ENCODE results near the gene PTH2.

DNA sequence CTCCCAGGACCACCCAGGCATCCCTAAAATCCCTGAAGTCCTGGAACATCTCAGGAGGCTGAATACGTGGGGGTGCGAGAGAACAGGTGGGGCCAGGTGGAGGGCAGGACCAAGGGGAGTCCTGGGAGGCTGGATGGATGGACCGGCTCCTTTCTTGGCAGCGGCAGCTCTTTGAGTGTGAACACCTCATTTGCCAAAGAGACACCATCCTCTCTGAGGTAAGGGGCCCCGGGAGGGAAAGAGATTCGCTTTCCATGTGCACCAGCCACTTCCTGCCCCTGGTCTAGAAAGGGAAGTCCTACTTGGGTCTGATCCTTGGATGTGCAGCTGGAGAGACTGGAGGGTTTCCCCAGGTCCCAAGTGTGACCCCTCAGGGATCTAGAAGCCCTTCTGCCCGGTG is 16.2 kb downstream of the PTH2 start:
- TF ChIP-seq, protein P1, sequence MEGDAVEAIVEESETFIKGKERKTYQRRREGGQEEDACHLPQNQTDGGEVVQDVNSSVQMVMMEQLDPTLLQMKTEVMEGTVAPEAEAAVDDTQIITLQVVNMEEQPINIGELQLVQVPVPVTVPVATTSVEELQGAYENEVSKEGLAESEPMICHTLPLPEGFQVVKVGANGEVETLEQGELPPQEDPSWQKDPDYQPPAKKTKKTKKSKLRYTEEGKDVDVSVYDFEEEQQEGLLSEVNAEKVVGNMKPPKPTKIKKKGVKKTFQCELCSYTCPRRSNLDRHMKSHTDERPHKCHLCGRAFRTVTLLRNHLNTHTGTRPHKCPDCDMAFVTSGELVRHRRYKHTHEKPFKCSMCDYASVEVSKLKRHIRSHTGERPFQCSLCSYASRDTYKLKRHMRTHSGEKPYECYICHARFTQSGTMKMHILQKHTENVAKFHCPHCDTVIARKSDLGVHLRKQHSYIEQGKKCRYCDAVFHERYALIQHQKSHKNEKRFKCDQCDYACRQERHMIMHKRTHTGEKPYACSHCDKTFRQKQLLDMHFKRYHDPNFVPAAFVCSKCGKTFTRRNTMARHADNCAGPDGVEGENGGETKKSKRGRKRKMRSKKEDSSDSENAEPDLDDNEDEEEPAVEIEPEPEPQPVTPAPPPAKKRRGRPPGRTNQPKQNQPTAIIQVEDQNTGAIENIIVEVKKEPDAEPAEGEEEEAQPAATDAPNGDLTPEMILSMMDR (conservative IDR thresholded peaks at IDR 0.05), result no peak
- TF ChIP-seq ZFX (IDR thresholded peaks at IDR 0.05), result no peak

Data from C4-2B (cell line).